HepG2 (cell line): ENCODE data around the gene SIAH2. TPM values are rescaled to one million over a fixed set of nuclear protein-coding genes. Genes with fewer than 3 reads are reported as not detected.
A peak's percentile ranks its signal among the peaks of the same experiment; 100 is the strongest.

Source experiments
- AKAP8 ChIP-seq: sonication (generic); formaldehyde crosslinking; IDR thresholded peaks from 2 replicates; pipeline ENCODE4 v1.5.1; 2020; ENCODE audit warnings: mild to moderate bottlenecking, missing genetic modification reagents
- CEBPG ChIP-seq: IDR thresholded peaks from 2 replicates; pipeline ENCODE4 v1.6.1; 2016
- FOXA3 ChIP-seq: IDR thresholded peaks from 2 replicates; pipeline ENCODE4 v1.6.1; 2016; ENCODE audit warnings: missing genetic modification reagents, missing compliant biosample characterization
- GATAD2A ChIP-seq: IDR thresholded peaks from 2 replicates; pipeline ENCODE4 v1.6.1; 2016
- IKZF1 ChIP-seq: fragments of 450-650 bp; IDR thresholded peaks from 2 replicates; pipeline ENCODE4 v1.7.1; 2016
- KLF16 ChIP-seq, 2 experiments: sonication (generic) in 1 of 2; formaldehyde crosslinking in 1 of 2; IDR thresholded peaks; 2 replicates each; pipeline versions ENCODE4 v1.6.1 to v1.8.0; 2016 to 2023; ENCODE audit warnings: missing genetic modification reagents in 2 of 2, missing compliant biosample characterization in 1 of 2
- MIXL1 ChIP-seq: IDR thresholded peaks from 2 replicates; pipeline ENCODE4 v1.6.1; 2016
- MZF1 ChIP-seq: sonication (generic); formaldehyde crosslinking; IDR thresholded peaks from 2 replicates; pipeline ENCODE4 v1.8.1; 2023; ENCODE audit warnings: mild to moderate bottlenecking, missing genetic modification reagents, borderline replicate concordance
- RAD21 ChIP-seq: fragments of 450-650 bp; formaldehyde crosslinking; IDR thresholded peaks from 2 replicates; pipeline ENCODE4 v1.5.0; 2020; ENCODE audit warnings: mild to moderate bottlenecking
- RCOR2 ChIP-seq: IDR thresholded peaks from 2 replicates; pipeline ENCODE4 v1.6.1; 2016; ENCODE audit warnings: missing biosample characterization, missing genetic modification reagents
- RORA ChIP-seq: sonication (generic); formaldehyde crosslinking; IDR thresholded peaks from 2 replicates; pipeline ENCODE4 v1.5.0; 2020; ENCODE audit warnings: mild to moderate bottlenecking, missing genetic modification reagents, moderate library complexity
- TOPORS ChIP-seq: sonication (generic); formaldehyde crosslinking; IDR thresholded peaks from 2 replicates; pipeline ENCODE4 v1.8.0; 2023; ENCODE audit warnings: mild to moderate bottlenecking, missing genetic modification reagents
- ZC3H4 ChIP-seq: sonication (generic); formaldehyde crosslinking; IDR thresholded peaks from 2 replicates; pipeline ENCODE4 v1.4.0; 2020; ENCODE audit warnings: missing genetic modification reagents, borderline replicate concordance
- ZFP36 ChIP-seq: fragments of 150-350 bp; IDR thresholded peaks from 2 replicates; pipeline ENCODE4 v1.6.1; 2018; ENCODE audit warnings: borderline replicate concordance, low read length, low read depth; ENCODE audit not compliant: partially characterized antibody
- ZNF614 ChIP-seq: IDR thresholded peaks from 2 replicates; pipeline ENCODE4 v1.6.1; 2018; ENCODE audit warnings: missing biosample characterization, missing genetic modification reagents, inconsistent platforms, borderline replicate concordance
- ZNF878 ChIP-seq: sonication (generic); formaldehyde crosslinking; IDR thresholded peaks from 2 replicates; pipeline ENCODE4 v1.8.1; 2023; ENCODE audit warnings: mild to moderate bottlenecking, missing genetic modification reagents, moderate library complexity
- polyA plus RNA-seq, 8 experiments: library from polyadenylated mRNA; depleted of rRNA in 3 of 8; stranded (reverse) in 7 of 8; unstranded in 1 of 8; fragments of >200 nt; fragmentation: Illumina TruSeq in 4 of 8; extraction: Trizol in 4 of 8; gene quantifications; 2 replicates each; pipeline versions ENCODE4 v1.2.1 to v1.2.3, GENCODE V29; 2011 to 2016; ENCODE audit warnings: low read depth in 4 of 8, missing spikeins in 1 of 8, mixed read lengths in 1 of 8; ENCODE audit not compliant: insufficient read depth in 1 of 8
- total RNA-seq, 5 experiments: library from RNA; depleted of rRNA; stranded (reverse); fragments of >200 nt; fragmentation: Illumina TruSeq; extraction: Trizol; gene quantifications; 2 replicates each; pipeline ENCODE4 v1.2.3, GENCODE V29; 2016; ENCODE audit warnings: low read depth in 1 of 5
- TF ChIP-seq, protein P1 (sequence below), 2 experiments: sonication (generic) in 1 of 2; formaldehyde crosslinking in 1 of 2; IDR thresholded peaks; 2 replicates each; pipeline versions ENCODE4 v1.4.0 to v1.6.1; 2018 to 2020; ENCODE audit warnings: missing genetic modification reagents in 2 of 2, borderline replicate concordance in 1 of 2, low read depth in 1 of 2, mild to moderate bottlenecking in 1 of 2, missing biosample characterization in 1 of 2
- TF ChIP-seq, protein P2 (sequence below): IDR thresholded peaks from 2 replicates; pipeline ENCODE4 v1.6.1; 2018; ENCODE audit warnings: missing genetic modification reagents
- TF ChIP-seq, protein P3 (sequence below): conservative IDR thresholded peaks from 2 replicates; pipeline ENCODE4 v1.6.1; 2018; ENCODE audit warnings: missing genetic modification reagents
- TF ChIP-seq, protein P4 (sequence below): sonication (generic); formaldehyde crosslinking; IDR thresholded peaks from 2 replicates; pipeline ENCODE4 v1.4.0; 2020; ENCODE audit warnings: missing genetic modification reagents
- TF ChIP-seq, protein P5 (sequence below): sonication (generic); formaldehyde crosslinking; IDR thresholded peaks from 2 replicates; pipeline ENCODE4 v1.8.0; 2022; ENCODE audit warnings: mild to moderate bottlenecking, missing genetic modification reagents, moderate library complexity

Gene SIAH2
- total and polyA plus RNA-seq, 2 of the 13 experiments (the other 11 are each of a cell fraction or from before 2014, with no cell fraction given) = 71.8 to 117 TPM

DNA sequence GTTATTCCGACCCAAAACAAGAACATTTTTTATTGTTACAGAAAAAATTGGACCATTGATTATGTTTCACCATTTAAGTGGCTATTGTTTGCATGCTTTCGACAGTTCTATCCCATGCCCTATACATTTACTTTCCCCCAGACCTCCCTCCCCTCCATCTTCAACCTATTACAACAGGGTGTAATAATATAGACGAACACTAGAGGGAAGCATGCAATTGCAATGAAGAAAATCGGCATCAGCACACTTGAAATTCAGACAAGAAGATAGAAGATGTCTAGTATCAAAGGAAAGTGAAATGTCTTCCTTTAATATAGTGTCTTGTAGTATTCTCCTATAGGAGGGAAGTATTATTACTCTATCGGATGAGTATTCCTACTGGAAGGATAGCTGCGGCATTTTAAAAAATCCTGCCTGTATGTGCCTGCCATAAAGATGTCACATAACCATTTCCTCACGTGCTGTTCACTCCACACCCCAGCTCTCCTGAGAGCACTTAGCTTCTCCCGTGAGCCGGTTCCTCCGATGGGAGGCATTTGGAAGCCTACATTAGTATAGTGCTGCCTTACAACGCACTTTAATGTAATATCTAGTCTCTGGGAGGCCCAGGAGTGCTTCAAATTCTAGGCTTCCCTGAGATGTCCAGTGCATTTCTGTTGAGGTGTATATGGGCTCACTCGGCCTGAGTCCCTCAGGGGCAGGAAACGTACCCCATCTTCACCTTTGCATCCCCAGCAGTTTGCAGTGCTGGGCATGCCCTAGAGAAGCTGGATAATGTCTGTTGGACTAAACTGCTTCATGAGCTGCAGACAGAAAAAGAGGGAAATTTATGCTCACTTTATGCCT, 41.5 kb downstream of the SIAH2 start (continued):
- TF ChIP-seq, protein P1, sequence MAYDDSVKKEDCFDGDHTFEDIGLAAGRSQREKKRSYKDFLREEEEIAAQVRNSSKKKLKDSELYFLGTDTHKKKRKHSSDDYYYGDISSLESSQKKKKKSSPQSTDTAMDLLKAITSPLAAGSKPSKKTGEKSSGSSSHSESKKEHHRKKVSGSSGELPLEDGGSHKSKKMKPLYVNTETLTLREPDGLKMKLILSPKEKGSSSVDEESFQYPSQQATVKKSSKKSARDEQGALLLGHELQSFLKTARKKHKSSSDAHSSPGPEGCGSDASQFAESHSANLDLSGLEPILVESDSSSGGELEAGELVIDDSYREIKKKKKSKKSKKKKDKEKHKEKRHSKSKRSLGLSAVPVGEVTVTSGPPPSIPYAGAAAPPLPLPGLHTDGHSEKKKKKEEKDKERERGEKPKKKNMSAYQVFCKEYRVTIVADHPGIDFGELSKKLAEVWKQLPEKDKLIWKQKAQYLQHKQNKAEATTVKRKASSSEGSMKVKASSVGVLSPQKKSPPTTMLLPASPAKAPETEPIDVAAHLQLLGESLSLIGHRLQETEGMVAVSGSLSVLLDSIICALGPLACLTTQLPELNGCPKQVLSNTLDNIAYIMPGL (CRISPR knock-in tag; IDR thresholded peaks at IDR 0.05; ENCODE audit: borderline replicate concordance in 1 of 2, low read depth in 1 of 2) = 0 out of 4 replicates have a peak, but pooled peaks of 1 of the 2 experiments have one; percentile 27
- TF ChIP-seq MZF1 (CRISPR knock-in tag) (no peak), IKZF1 (no peak), MIXL1 (CRISPR knock-in tag) (peak; percentile 71; the same call in 1 of the 2 replicates), RCOR2 (0 out of 2 replicates have a peak, but pooled peaks have one; percentile 31), ZNF614 (CRISPR knock-in tag) (0 out of 2 replicates have a peak, but pooled peaks have one; percentile 50), CEBPG (peak; percentile 38), ZNF878 (CRISPR knock-in tag) (no peak), KLF16 (CRISPR knock-in tag; IDR thresholded peaks at IDR 0.05) (peak in 1 of 2 experiments; percentile 59; a peak in 1 of 4 replicates), FOXA3 (CRISPR knock-in tag) (no peak; the same call in 1 of the 2 replicates), RORA (CRISPR knock-in tag) (no peak), RAD21 (peak; percentile 86), AKAP8 (no peak), TOPORS (CRISPR knock-in tag) (no peak), ZFP36 (no peak), ZC3H4 (no peak), GATAD2A (CRISPR knock-in tag) (peak; percentile 34; the same call in 1 of the 2 replicates)
- TF ChIP-seq, protein P2, sequence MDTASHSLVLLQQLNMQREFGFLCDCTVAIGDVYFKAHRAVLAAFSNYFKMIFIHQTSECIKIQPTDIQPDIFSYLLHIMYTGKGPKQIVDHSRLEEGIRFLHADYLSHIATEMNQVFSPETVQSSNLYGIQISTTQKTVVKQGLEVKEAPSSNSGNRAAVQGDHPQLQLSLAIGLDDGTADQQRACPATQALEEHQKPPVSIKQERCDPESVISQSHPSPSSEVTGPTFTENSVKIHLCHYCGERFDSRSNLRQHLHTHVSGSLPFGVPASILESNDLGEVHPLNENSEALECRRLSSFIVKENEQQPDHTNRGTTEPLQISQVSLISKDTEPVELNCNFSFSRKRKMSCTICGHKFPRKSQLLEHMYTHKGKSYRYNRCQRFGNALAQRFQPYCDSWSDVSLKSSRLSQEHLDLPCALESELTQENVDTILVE (CRISPR knock-in tag) = no peak
- TF ChIP-seq, protein P3, sequence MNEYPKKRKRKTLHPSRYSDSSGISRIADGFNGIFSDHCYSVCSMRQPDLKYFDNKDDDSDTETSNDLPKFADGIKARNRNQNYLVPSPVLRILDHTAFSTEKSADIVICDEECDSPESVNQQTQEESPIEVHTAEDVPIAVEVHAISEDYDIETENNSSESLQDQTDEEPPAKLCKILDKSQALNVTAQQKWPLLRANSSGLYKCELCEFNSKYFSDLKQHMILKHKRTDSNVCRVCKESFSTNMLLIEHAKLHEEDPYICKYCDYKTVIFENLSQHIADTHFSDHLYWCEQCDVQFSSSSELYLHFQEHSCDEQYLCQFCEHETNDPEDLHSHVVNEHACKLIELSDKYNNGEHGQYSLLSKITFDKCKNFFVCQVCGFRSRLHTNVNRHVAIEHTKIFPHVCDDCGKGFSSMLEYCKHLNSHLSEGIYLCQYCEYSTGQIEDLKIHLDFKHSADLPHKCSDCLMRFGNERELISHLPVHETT (CRISPR knock-in tag) = no peak
- TF ChIP-seq, protein P4, sequence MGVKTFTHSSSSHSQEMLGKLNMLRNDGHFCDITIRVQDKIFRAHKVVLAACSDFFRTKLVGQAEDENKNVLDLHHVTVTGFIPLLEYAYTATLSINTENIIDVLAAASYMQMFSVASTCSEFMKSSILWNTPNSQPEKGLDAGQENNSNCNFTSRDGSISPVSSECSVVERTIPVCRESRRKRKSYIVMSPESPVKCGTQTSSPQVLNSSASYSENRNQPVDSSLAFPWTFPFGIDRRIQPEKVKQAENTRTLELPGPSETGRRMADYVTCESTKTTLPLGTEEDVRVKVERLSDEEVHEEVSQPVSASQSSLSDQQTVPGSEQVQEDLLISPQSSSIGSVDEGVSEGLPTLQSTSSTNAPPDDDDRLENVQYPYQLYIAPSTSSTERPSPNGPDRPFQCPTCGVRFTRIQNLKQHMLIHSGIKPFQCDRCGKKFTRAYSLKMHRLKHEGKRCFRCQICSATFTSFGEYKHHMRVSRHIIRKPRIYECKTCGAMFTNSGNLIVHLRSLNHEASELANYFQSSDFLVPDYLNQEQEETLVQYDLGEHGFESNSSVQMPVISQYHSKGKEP = no peak
- TF ChIP-seq, protein P5, sequence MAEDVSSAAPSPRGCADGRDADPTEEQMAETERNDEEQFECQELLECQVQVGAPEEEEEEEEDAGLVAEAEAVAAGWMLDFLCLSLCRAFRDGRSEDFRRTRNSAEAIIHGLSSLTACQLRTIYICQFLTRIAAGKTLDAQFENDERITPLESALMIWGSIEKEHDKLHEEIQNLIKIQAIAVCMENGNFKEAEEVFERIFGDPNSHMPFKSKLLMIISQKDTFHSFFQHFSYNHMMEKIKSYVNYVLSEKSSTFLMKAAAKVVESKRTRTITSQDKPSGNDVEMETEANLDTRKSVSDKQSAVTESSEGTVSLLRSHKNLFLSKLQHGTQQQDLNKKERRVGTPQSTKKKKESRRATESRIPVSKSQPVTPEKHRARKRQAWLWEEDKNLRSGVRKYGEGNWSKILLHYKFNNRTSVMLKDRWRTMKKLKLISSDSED (CRISPR knock-in tag) = no peak
